Measurements from ENCODE around the gene ARL2. TPM values are rescaled to one million over a fixed set of nuclear protein-coding genes. Genes with fewer than 3 reads are reported as not detected.

The ARL2 gene
- total and polyA plus RNA-seq, 2 donors (not counting 3 experiments of a cell fraction or from before 2014, with no cell fraction given), result 109 to 259 TPM

DNA sequence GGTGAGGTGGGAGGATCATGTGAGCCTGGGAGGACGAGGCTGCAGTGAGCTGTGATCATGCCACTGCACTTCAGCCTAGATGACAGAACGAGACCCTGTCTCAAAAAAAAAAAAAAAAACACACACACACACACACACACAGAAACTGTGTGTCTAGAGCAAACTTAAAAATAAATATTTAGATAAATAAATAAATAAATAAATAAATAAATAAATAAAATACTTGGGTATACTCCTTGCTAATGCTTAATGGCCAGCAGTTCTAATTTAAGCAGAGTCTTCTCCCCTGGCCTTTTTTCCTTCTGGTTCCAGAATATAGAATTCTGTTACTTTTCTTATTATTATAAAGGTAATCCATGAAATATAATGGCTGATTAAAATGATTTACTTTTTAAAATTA, 5.1 kb upstream of the ARL2 start:
- no peak overlapping the region for H3K4me3 ChIP-seq (replicated peaks in 1 of 3; ENCODE audit: insufficient read depth in 1 of 3, low read depth in 1 of 3, low read length in 3 of 3)
- H3K4me2 ChIP-seq (ENCODE audit: insufficient read depth, low read length), result no peak overlapping the region
- no peak for FAIRE-seq
- no peak overlapping the region for H3K9ac ChIP-seq (replicated peaks; ENCODE audit: extremely low read depth, insufficient read depth, low read length)
- POLR2A ChIA-PET, result no interaction called here
- H3K27me3 ChIP-seq (ENCODE audit: control insufficient read depth in 2 of 2, insufficient read depth in 2 of 2, low read length in 2 of 2), result no peaks in the 10 kb centered on the region
- H4K20me1 ChIP-seq (replicated peaks; ENCODE audit: control insufficient read depth, extremely low read depth, insufficient read depth, low read length), result no peaks in the 10 kb centered on the region
- H3K27ac ChIP-seq (ENCODE audit: insufficient read depth, low read depth, low read length), result no peak overlapping the region
- DNase-seq (ENCODE audit: low read depth, low spot score), result no peak
- H3K36me3 ChIP-seq (ENCODE audit: control insufficient read depth in 2 of 2, extremely low read depth in 1 of 2, insufficient read depth in 2 of 2, low read length in 2 of 2), result no peaks in the 10 kb centered on the region
- no peaks in the 10 kb centered on the region for H3K79me2 ChIP-seq (ENCODE audit: control insufficient read depth, insufficient read depth, low read length)
- no peaks in the 10 kb centered on the region for H3K9me1 ChIP-seq (replicated peaks; ENCODE audit: control insufficient read depth, extremely low read depth, insufficient read depth, low read length)
- intact Hi-C loops (cut with micrococcal nuclease) (no loop called here), dilution Hi-C loops (cut with MboI; ENCODE audit: extremely low pct_ligation_motif_present, low sequenced_read_pairs) (no loop called here)
- no TSS peak for BruUV-seq (replicated peaks)
- no peaks in the 10 kb centered on the region for H3K9me3 ChIP-seq (replicated peaks; ENCODE audit: control insufficient read depth, insufficient read depth, low read length)
- CTCF ChIA-PET, result interaction anchor here (1.4 kb wide), 1 partner anchor 10 kb away, joined by 3 read pairs; no protein-coding TSS in a partner anchor
- no peak for TF ChIP-seq EZH2 (IDR thresholded peaks at IDR 0.05; ENCODE audit: borderline replicate concordance, low read depth, low read length, severe bottlenecking)
- TF ChIP-seq MYC (IDR thresholded peaks at IDR 0.05; ENCODE audit: low read depth, low read length), result no peak
- TF ChIP-seq POLR2AphosphoS5 (IDR thresholded peaks at IDR 0.05; ENCODE audit: insufficient read depth, low read depth, low read length), result no peak
- TF ChIP-seq JUN (IDR thresholded peaks at IDR 0.05; ENCODE audit: borderline replicate concordance, insufficient read depth, insufficient read length, low read depth), result no peak
- TF ChIP-seq, protein P1, sequence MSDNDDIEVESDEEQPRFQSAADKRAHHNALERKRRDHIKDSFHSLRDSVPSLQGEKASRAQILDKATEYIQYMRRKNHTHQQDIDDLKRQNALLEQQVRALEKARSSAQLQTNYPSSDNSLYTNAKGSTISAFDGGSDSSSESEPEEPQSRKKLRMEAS (IDR thresholded peaks at IDR 0.05; ENCODE audit: insufficient read depth, insufficient read length), result no peak
- no peak for TF ChIP-seq FOS (IDR thresholded peaks at IDR 0.05; ENCODE audit: borderline replicate concordance, insufficient read depth, low read length)
- TF ChIP-seq, protein P2, sequence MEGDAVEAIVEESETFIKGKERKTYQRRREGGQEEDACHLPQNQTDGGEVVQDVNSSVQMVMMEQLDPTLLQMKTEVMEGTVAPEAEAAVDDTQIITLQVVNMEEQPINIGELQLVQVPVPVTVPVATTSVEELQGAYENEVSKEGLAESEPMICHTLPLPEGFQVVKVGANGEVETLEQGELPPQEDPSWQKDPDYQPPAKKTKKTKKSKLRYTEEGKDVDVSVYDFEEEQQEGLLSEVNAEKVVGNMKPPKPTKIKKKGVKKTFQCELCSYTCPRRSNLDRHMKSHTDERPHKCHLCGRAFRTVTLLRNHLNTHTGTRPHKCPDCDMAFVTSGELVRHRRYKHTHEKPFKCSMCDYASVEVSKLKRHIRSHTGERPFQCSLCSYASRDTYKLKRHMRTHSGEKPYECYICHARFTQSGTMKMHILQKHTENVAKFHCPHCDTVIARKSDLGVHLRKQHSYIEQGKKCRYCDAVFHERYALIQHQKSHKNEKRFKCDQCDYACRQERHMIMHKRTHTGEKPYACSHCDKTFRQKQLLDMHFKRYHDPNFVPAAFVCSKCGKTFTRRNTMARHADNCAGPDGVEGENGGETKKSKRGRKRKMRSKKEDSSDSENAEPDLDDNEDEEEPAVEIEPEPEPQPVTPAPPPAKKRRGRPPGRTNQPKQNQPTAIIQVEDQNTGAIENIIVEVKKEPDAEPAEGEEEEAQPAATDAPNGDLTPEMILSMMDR (IDR thresholded peaks at IDR 0.05; ENCODE audit: extremely low read depth in 1 of 2, insufficient read depth in 1 of 2, low read depth in 1 of 2, low read length in 2 of 2), result no peak
- no peak for TF ChIP-seq GATA2 (IDR thresholded peaks at IDR 0.05; ENCODE audit: insufficient read depth, insufficient read length, low read depth, low read length)
- no peak for TF ChIP-seq POLR2A (IDR thresholded peaks at IDR 0.05; ENCODE audit: low read depth, low read length)
- peaks cover 4% of the 10 kb centered on the region for H3K4me1 ChIP-seq (ENCODE audit: control insufficient read depth, extremely low read depth, insufficient read depth, low read length)
- H2AFZ ChIP-seq (ENCODE audit: low read depth, low read length), result no peak overlapping the region
